H1 (cell line): ENCODE measurements around the gene LRP3. TPM values are rescaled to one million over a fixed set of nuclear protein-coding genes. Genes with fewer than 3 reads are reported as not detected.

Source experiments
- CTCF ChIA-PET: fragments of 300-600 bp; sonication (Branson Sonifier 250); formaldehyde crosslinking; loops from one replicate; lab custom pipeline; 2021; ENCODE audit not compliant: partially characterized antibody; lab: Charles Lee
- POLR2A ChIA-PET: fragments of 300-600 bp; sonication (Branson Sonifier 250); formaldehyde crosslinking; loops from one replicate; lab custom pipeline; 2021; ENCODE audit warnings: inconsistent platforms; ENCODE audit not compliant: partially characterized antibody; lab: Charles Lee
- DNase-seq, 2 experiments: peaks; one replicate each; pipeline versions ENCODE4 v3.0.0 to v3.0.0-alpha.2; 2010 to 2022; ENCODE audit warnings: low spot score in 2 of 2, low read depth in 1 of 2, mixed read lengths in 1 of 2
- FAIRE-seq: peaks from 2 replicates; lab custom pipeline; 2011; peaks lifted over from hg19 to GRCh38; lab: Jason Lieb, UNC
- H2AFZ ChIP-seq: 2 replicates; pipeline ENCODE4 v1.8.1; 2012; ENCODE audit warnings: low read length, inconsistent platforms
- H2AK5ac ChIP-seq: 2 replicates; pipeline ENCODE4 v1.6.1; 2013; ENCODE audit warnings: low read depth, low read length
- H2BK120ac ChIP-seq: replicated peaks from 2 replicates; pipeline ENCODE3; 2013; ENCODE audit warnings: low read depth, low read length, inconsistent platforms
- H2BK12ac ChIP-seq: 2 replicates; pipeline ENCODE4 v1.6.1; 2013; ENCODE audit warnings: low read depth, low read length
- H2BK15ac ChIP-seq: 2 replicates; pipeline ENCODE4 v1.6.1; 2013; ENCODE audit warnings: low read length
- H2BK20ac ChIP-seq: 2 replicates; pipeline ENCODE4 v1.6.1; 2013; ENCODE audit warnings: low read length
- H2BK5ac ChIP-seq: 2 replicates; pipeline ENCODE4 v1.6.1; 2013; ENCODE audit warnings: low read depth, low read length
- H3K14ac ChIP-seq: 2 replicates; pipeline ENCODE4 v1.6.1; 2013; ENCODE audit warnings: inconsistent platforms; ENCODE audit not compliant: insufficient read length
- H3K18ac ChIP-seq: 2 replicates; pipeline ENCODE4 v1.6.1; 2013; ENCODE audit warnings: low read length; ENCODE audit errors: extremely low read depth
- H3K23ac ChIP-seq: 2 replicates; pipeline ENCODE4 v1.6.1; 2013; ENCODE audit warnings: inconsistent platforms; ENCODE audit not compliant: insufficient read length
- H3K23me2 ChIP-seq: 2 replicates; pipeline ENCODE4 v1.6.1; 2013; ENCODE audit warnings: low read depth, low read length
- H3K27ac ChIP-seq: 2 replicates; pipeline ENCODE4 v1.6.1; 2011; ENCODE audit warnings: low read depth, low read length, inconsistent platforms
- H3K27me3 ChIP-seq, 4 experiments: replicated peaks in 1 of 4; 1 replicate in 1 of 4; 2 replicates in 3 of 4; pipeline versions ENCODE4 v1.6.1 to v1.8.1; 2011 to 2013; ENCODE audit warnings: low read length in 3 of 4, mild to moderate bottlenecking in 3 of 4, inconsistent platforms in 2 of 4, mixed read lengths in 2 of 4, moderate library complexity in 1 of 4; ENCODE audit not compliant: control insufficient read depth in 3 of 4, insufficient read depth in 3 of 4; ENCODE audit errors: extremely low read depth in 1 of 4
- H3K36me3 ChIP-seq, 4 experiments: 2 replicates each; pipeline versions ENCODE4 v1.6.1 to v1.8.1; 2011 to 2013; ENCODE audit warnings: mild to moderate bottlenecking in 4 of 4, low read length in 3 of 4, moderate library complexity in 2 of 4, control low read depth in 1 of 4, inconsistent platforms in 1 of 4; ENCODE audit not compliant: insufficient read depth in 4 of 4, control insufficient read depth in 2 of 4
- H3K4ac ChIP-seq: replicated peaks from 2 replicates; pipeline ENCODE3; 2013; ENCODE audit warnings: low read length, low read depth, mixed read lengths, inconsistent platforms; ENCODE audit not compliant: insufficient read length
- H3K4me1 ChIP-seq, 4 experiments: replicated peaks in 1 of 4; 1 replicate in 1 of 4; 2 replicates in 3 of 4; pipeline versions ENCODE4 v1.6.1 to v1.8.1; 2011 to 2013; ENCODE audit warnings: low read length in 3 of 4, inconsistent platforms in 2 of 4, mixed read lengths in 1 of 4; ENCODE audit not compliant: insufficient read depth in 4 of 4, control insufficient read depth in 3 of 4
- H3K4me2 ChIP-seq, 2 experiments: 2 replicates each; pipeline versions ENCODE4 v1.6.1 to v1.8.1; 2011 to 2013; ENCODE audit warnings: low read depth in 2 of 2, low read length in 2 of 2, control low read depth in 1 of 2, inconsistent platforms in 1 of 2, mild to moderate bottlenecking in 1 of 2; ENCODE audit not compliant: insufficient read depth in 1 of 2
- H3K4me3 ChIP-seq, 4 experiments: fragments of 200-600, 300-600 bp in 1 of 4; sonication (generic), shearing (Covaris generic), sonication (Bioruptor Twin) in 1 of 4; 2 replicates each; pipeline versions ENCODE4 v1.5.1 to v1.8.1; 2011 to 2016; ENCODE audit warnings: low read length in 4 of 4, low read depth in 3 of 4, control low read depth in 2 of 4, inconsistent platforms in 2 of 4, mild to moderate bottlenecking in 2 of 4, mixed read lengths in 1 of 4, moderate library complexity in 1 of 4; ENCODE audit not compliant: insufficient read depth in 2 of 4; ENCODE audit errors: extremely low read depth in 1 of 4
- H3K56ac ChIP-seq: replicated peaks from 2 replicates; pipeline ENCODE3; 2013; ENCODE audit warnings: low read depth, mild to moderate bottlenecking, mixed read lengths, low read length, inconsistent platforms; ENCODE audit not compliant: insufficient read length
- H3K79me1 ChIP-seq: 2 replicates; pipeline ENCODE4 v1.6.1; 2013; ENCODE audit warnings: low read depth, low read length, control low read depth
- H3K79me2 ChIP-seq, 2 experiments: 2 replicates each; pipeline versions ENCODE4 v1.6.1 to v1.8.1; 2012 to 2013; ENCODE audit warnings: low read length in 2 of 2, mild to moderate bottlenecking in 2 of 2, inconsistent platforms in 1 of 2; ENCODE audit not compliant: insufficient read depth in 2 of 2, control insufficient read depth in 1 of 2
- H3K9ac ChIP-seq, 4 experiments: replicated peaks in 1 of 4; 1 replicate in 1 of 4; 2 replicates in 3 of 4; pipeline versions ENCODE4 v1.6.1 to v1.8.1; 2011 to 2013; ENCODE audit warnings: low read depth in 3 of 4, low read length in 3 of 4, control low read depth in 2 of 4, mild to moderate bottlenecking in 2 of 4, moderate library complexity in 2 of 4, inconsistent platforms in 1 of 4; ENCODE audit errors: extremely low read depth in 1 of 4
- H3K9me3 ChIP-seq, 2 experiments: 2 replicates each; pipeline versions ENCODE4 v1.6.1 to v1.8.1; 2012 to 2013; ENCODE audit warnings: mild to moderate bottlenecking in 2 of 2, moderate library complexity in 2 of 2, control low read depth in 1 of 2, inconsistent platforms in 1 of 2, low read depth in 1 of 2, low read length in 1 of 2, mixed read lengths in 1 of 2; ENCODE audit not compliant: insufficient read depth in 2 of 2
- H4K20me1 ChIP-seq, 2 experiments: replicated peaks in 1 of 2; 2 replicates each; pipeline versions ENCODE3 to v1.8.1; 2011 to 2013; ENCODE audit warnings: inconsistent platforms in 2 of 2, low read length in 2 of 2, mild to moderate bottlenecking in 1 of 2; ENCODE audit not compliant: insufficient read depth in 2 of 2, control insufficient read depth in 1 of 2
- H4K5ac ChIP-seq: 2 replicates; pipeline ENCODE4 v1.6.1; 2013; ENCODE audit warnings: low read length, low read depth, mixed read lengths, inconsistent platforms; ENCODE audit not compliant: insufficient read length
- H4K8ac ChIP-seq: 2 replicates; pipeline ENCODE4 v1.8.0; 2013; ENCODE audit warnings: mild to moderate bottlenecking, moderate library complexity, low read length, inconsistent platforms; ENCODE audit not compliant: insufficient read depth; ENCODE audit errors: extremely low read depth
- H4K91ac ChIP-seq: replicated peaks from 2 replicates; pipeline ENCODE3; 2013; ENCODE audit warnings: low read length, mixed read lengths, inconsistent platforms; ENCODE audit not compliant: insufficient read length
- EZH2 ChIP-seq: fragments of 200-600 bp; sonication (generic); IDR thresholded peaks from 2 replicates; pipeline ENCODE4 v1.7.1; 2012; ENCODE audit warnings: low read depth, mild to moderate bottlenecking, moderate library complexity, low read length, inconsistent platforms; ENCODE audit not compliant: severe bottlenecking
- NRF1 ChIP-seq: IDR thresholded peaks from 2 replicates; pipeline ENCODE4 v1.6.1; 2011; ENCODE audit warnings: mild to moderate bottlenecking, low read depth, low read length, improper control_type of control experiment
- RAD21 ChIP-seq, 2 experiments: IDR thresholded peaks in 1 of 2; conservative IDR thresholded peaks in 1 of 2; 2 replicates each; pipeline ENCODE4 v1.6.1; 2011; ENCODE audit warnings: low read depth in 2 of 2, low read length in 2 of 2, improper control_type of control experiment in 1 of 2, inconsistent platforms in 1 of 2, mild to moderate bottlenecking in 1 of 2, moderate library complexity in 1 of 2
- SIN3A ChIP-seq, 2 experiments: IDR thresholded peaks in 1 of 2; conservative IDR thresholded peaks in 1 of 2; 2 replicates each; pipeline ENCODE4 v1.6.1; 2011 to 2012; ENCODE audit warnings: low read length in 2 of 2, improper control_type of control experiment in 1 of 2, low read depth in 1 of 2, mild to moderate bottlenecking in 1 of 2
- SP1 ChIP-seq: IDR thresholded peaks from 2 replicates; pipeline ENCODE4 v1.6.1; 2011; ENCODE audit warnings: low read depth, low read length
- SP2 ChIP-seq: IDR thresholded peaks from 2 replicates; pipeline ENCODE4 v1.6.1; 2012; ENCODE audit warnings: mild to moderate bottlenecking, low read length, inconsistent platforms
- WGBS, 2 experiments: shearing (Covaris generic) in 1 of 2; methylation state at CpG; one replicate each; pipeline versions ENCODE4 v1.1.6 to v1.1.7; 2013 to 2015; ENCODE audit warnings: low lambda C conversion rate in 2 of 2, mixed read lengths in 2 of 2, inconsistent platforms in 1 of 2, low coverage in 1 of 2, missing lambda C conversion rate in 1 of 2; ENCODE audit not compliant: insufficient replicate concordance in 2 of 2, insufficient coverage in 1 of 2, insufficient read length in 1 of 2; ENCODE audit errors: extremely low coverage in 1 of 2, missing lambda C conversion rate in 1 of 2; 5-methylcytosine and 5-hydroxymethylcytosine counted together
- polyA plus RNA-seq, 7 experiments: library from polyadenylated mRNA; depleted of rRNA in 3 of 7; stranded (reverse) in 5 of 7; unstranded in 2 of 7; fragments of >200 nt in 5 of 7; fragments of 200-250 nt in 2 of 7; gene quantifications; 1 replicate in 5 of 7; 2 replicates in 1 of 7; 4 replicates in 1 of 7; pipeline versions ENCODE4 v1.2.1 to v1.2.3, GENCODE V29; 2011 to 2013; ENCODE audit warnings: missing spikeins in 2 of 7, mixed read lengths in 2 of 7
- total RNA-seq: library from RNA; stranded (reverse); fragmentation: NEBNext Ultra II Directional; extraction: Animal tissue kit (Norgen Biotek cat#: 25700); gene quantifications from 2 replicates; pipeline ENCODE4 v1.2.1, GENCODE V29; 2021

LRP3 gene
- total and polyA plus RNA-seq, 2 of the 8 experiments (the other 6 are each of a cell fraction or from before 2014, with no cell fraction given), result 30.3 to 33.7 TPM

DNA sequence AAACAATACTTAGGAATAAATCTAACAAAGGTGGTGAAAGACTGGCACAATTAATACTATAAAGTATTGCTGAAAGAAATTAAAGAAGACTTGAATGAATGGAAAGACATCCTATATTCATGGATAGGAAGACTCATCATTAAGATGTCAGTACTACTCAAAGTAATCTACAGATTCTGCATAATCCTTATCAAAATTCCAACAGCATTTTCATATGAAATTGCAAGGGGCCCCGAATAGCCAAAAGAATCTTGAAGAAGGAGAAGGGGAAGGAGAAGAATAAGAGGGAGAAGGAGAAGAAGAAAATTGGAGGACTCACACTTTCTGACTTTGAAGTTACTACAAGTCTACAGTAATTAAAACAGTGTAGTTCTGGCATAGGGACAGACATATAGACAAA is 25.6 kb upstream of the LRP3 start:
- Histone ChIP-seq H3K4me1 (0 out of 7 replicates have a peak, but pooled peaks cover 0 to 3% (median 0%) of the 10 kb centered on the region in 4 experiments), H3K14ac (no peak overlapping the region)
- CTCF ChIA-PET, result no interaction called here

More for the DNA sequence above, 25.6 kb upstream of the LRP3 start:
- Histone ChIP-seq H3K23me2 (no peaks in the 10 kb centered on the region; the same call in 1 of the 2 replicates), H3K4me2 (no peak overlapping the region), H2BK12ac (no peak overlapping the region), H4K5ac (no peak overlapping the region), H3K9ac (no peak overlapping the region), H3K23ac (no peak overlapping the region), H3K4me3 (no peak overlapping the region), H3K4ac (no peak overlapping the region), H2AFZ (no peak overlapping the region), H4K8ac (no peak overlapping the region), H3K36me3 (no peaks in the 10 kb centered on the region), H3K9me3 (0 out of 4 replicates have a peak, but pooled peaks cover 0 to 4% of the 10 kb centered on the region in 2 experiments), H4K20me1 (no peaks in the 10 kb centered on the region), H2AK5ac (no peak overlapping the region), H3K79me1 (peaks cover 3% of the 10 kb centered on the region; the same call in 1 of the 2 replicates), H3K27me3 (no peaks in the 10 kb centered on the region), H3K27ac (no peak overlapping the region), H4K91ac (no peak overlapping the region), H3K56ac (no peak overlapping the region), H2BK20ac (no peak overlapping the region), H2BK15ac (no peak overlapping the region), H2BK120ac (no peak overlapping the region), H2BK5ac (no peak overlapping the region), H3K79me2 (no peaks in the 10 kb centered on the region), H3K18ac (no peak overlapping the region)
- FAIRE-seq, result no peak
- DNase-seq, result no peak
- 80% methylated on average over 1 of the region's 1 CpG; no CpG with 5 or more reads in 1 of the 2 experiments for WGBS, 2 experiments
- no peak for TF ChIP-seq NRF1
- no peak for TF ChIP-seq SP2
- no peak for TF ChIP-seq RAD21 (IDR thresholded peaks at IDR 0.05 in 1 of 2, conservative IDR thresholded peaks at IDR 0.05 in 1 of 2; ENCODE audit: low read depth in 2 of 2, low read length in 2 of 2)
- TF ChIP-seq SIN3A (conservative IDR thresholded peaks at IDR 0.05 in 1 of 2, IDR thresholded peaks at IDR 0.05 in 1 of 2; ENCODE audit: low read depth in 1 of 2, low read length in 2 of 2), result no peak
- TF ChIP-seq EZH2, result no peak
- no peak for TF ChIP-seq SP1
- POLR2A ChIA-PET, result no interaction called here
